Panc1 (cell line): ENCODE data around the gene PRUNE2. TPM values are rescaled to one million over a fixed set of nuclear protein-coding genes. Genes with fewer than 3 reads are reported as not detected.

Experiments
- ATAC-seq: fragments of 200-7000 bp; cut with Tn5 transposase; 2 replicates; pipeline ENCODE4 v1.9.1; 2020; ENCODE audit warnings: mild to moderate bottlenecking, moderate library complexity
- BruUV-seq: library from RNA; stranded (reverse); fragments of 400-500 nt; replicated peaks from 2 replicates; lab custom pipeline; 2021; lab: Mats Ljungman, UMichigan
- CTCF ChIA-PET: fragments of 300-600 bp; sonication (Branson Sonifier 250); formaldehyde crosslinking; loops from one replicate; lab custom pipeline; 2022; ENCODE audit warnings: antibody characterized with exemption; lab: Charles Lee
- POLR2A ChIA-PET: fragments of 300-600 bp; sonication (Branson Sonifier 250); formaldehyde crosslinking; loops from one replicate; lab custom pipeline; 2022; ENCODE audit warnings: antibody characterized with exemption; lab: Charles Lee
- DNase-seq: peaks from one replicate; pipeline ENCODE4 v3.0.0-alpha.2; 2010; ENCODE audit warnings: low read depth, low spot score
- H3K27ac ChIP-seq: 2 replicates; pipeline ENCODE4 v1.5.1; 2011; ENCODE audit warnings: mild to moderate bottlenecking, low read length, inconsistent platforms
- H3K27me3 ChIP-seq: fragments of 200-500 bp; sonication (Bioruptor generic); 2 replicates; pipeline ENCODE4 v1.6.0; 2014; ENCODE audit warnings: low read length, inconsistent platforms; ENCODE audit not compliant: control insufficient read depth, insufficient read depth
- H3K36me3 ChIP-seq: fragments of 200-500 bp; sonication (Bioruptor generic); 2 replicates; pipeline ENCODE4 v1.5.1; 2014; ENCODE audit warnings: inconsistent platforms, mild to moderate bottlenecking, low read length, moderate library complexity; ENCODE audit not compliant: control insufficient read depth, insufficient read depth
- H3K4me1 ChIP-seq: 2 replicates; pipeline ENCODE4 v1.5.1; 2011; ENCODE audit warnings: inconsistent platforms, mild to moderate bottlenecking, low read length, moderate library complexity; ENCODE audit not compliant: control insufficient read depth, insufficient read depth
- H3K4me3 ChIP-seq, 2 experiments: 2 replicates each; pipeline ENCODE4 v1.5.1; 2011 to 2012; ENCODE audit warnings: low read depth in 2 of 2, low read length in 2 of 2, mild to moderate bottlenecking in 2 of 2, inconsistent platforms in 1 of 2, moderate library complexity in 1 of 2
- H3K9me3 ChIP-seq: fragments of 200-500 bp; sonication (Bioruptor generic); 2 replicates; pipeline ENCODE4 v1.5.1; 2014; ENCODE audit warnings: low read depth, mild to moderate bottlenecking, inconsistent platforms, low read length, moderate library complexity; ENCODE audit not compliant: control insufficient read depth, insufficient read depth
- POLR2AphosphoS5 ChIP-seq: IDR thresholded peaks from 2 replicates; pipeline ENCODE4 v1.6.1; 2012; ENCODE audit warnings: mild to moderate bottlenecking, low read depth, low read length, moderate library complexity
- SIN3A ChIP-seq: IDR thresholded peaks from 2 replicates; pipeline ENCODE4 v1.6.1; 2012; ENCODE audit warnings: low read depth, mild to moderate bottlenecking, low read length, moderate library complexity, borderline replicate concordance; ENCODE audit not compliant: insufficient read depth
- TCF7L2 ChIP-seq: IDR thresholded peaks from 2 replicates; pipeline ENCODE4 v1.6.1; 2011; ENCODE audit warnings: mild to moderate bottlenecking, low read depth, low read length, inconsistent platforms
- in situ Hi-C: cut with HindIII; loops from 2 replicates; pipeline ENCODE4 v1.10.0; 2016; ENCODE audit warnings: low sequenced_read_pairs, low pct_unique_long_range_greater_than_20kb
- intact Hi-C: fragments of 100-400 bp; cut with micrococcal nuclease; formaldehyde crosslinking; loops from one replicate; pipeline ENCODE4 v1.10.0; 2022; ENCODE audit not compliant: unreplicated experiment
- total RNA-seq: library from RNA; stranded (reverse); gene quantifications from one replicate; pipeline ENCODE4 v1.2.1, GENCODE V29; 2021; ENCODE audit not compliant: unreplicated experiment
- TF ChIP-seq, protein P1 (sequence below), 2 experiments: IDR thresholded peaks; 2 replicates each; pipeline ENCODE4 v1.6.1; 2011 to 2012; ENCODE audit warnings: low read depth in 2 of 2, control low read depth in 1 of 2, low read length in 1 of 2, mild to moderate bottlenecking in 1 of 2, moderate library complexity in 1 of 2; ENCODE audit not compliant: insufficient read depth in 1 of 2
- TF ChIP-seq, protein P2 (sequence below): fragments of 450-650 bp; IDR thresholded peaks from 2 replicates; pipeline ENCODE4 v1.5.1; 2017; ENCODE audit warnings: mild to moderate bottlenecking

The PRUNE2 gene
- total RNA-seq, 1 experiment from 2014 or later = 0.18 TPM

DNA sequence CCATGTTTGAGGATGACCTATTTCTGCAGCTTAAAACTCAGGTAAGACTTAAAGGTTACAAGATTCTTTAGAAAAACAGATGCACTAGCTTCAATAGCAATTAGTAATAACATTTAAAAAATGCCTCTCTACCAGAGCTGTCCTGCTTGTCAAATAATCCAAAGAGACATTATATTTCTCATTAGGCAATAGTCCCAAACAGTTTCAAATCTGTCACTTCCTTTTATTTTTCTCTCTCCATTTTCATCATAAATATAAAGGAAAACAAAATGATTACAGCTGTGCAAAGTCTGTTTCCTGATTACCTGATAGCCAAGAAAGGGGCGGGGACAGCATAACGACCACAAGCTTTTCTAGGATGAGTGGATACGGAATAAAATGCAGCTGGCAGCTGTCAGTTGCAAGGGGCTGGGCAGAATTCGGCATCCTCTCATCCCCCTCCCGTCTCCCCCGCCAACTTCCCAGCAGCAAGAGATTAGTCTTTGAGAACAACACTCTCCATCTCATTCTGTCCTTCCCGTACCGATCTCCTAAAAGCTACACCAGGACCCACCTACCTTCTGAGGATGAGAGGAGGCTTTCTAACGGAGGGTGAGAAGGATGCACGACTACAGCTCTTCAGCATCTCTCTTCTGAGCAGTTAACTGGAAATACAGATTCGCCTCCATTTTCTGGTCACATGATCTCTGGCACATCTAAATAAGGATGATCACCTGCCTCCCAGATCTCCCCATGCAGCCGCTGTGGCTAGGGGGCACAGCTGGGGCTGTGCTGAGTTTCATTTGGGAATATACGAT, 214.2 kb downstream of the PRUNE2 start:
- no peaks in the 10 kb centered on the region for H3K36me3 ChIP-seq
- intact Hi-C loops = no loop called here
- ChIA-PET POLR2A (no interaction called here), CTCF (interaction anchor here (0.8 kb wide), 1 partner anchor 11 kb away, joined by 3 read pairs; no protein-coding TSS in a partner anchor)
- in situ Hi-C loops = no loop called here
- BruUV-seq = no TSS peak
- H3K9me3 ChIP-seq = no peaks in the 10 kb centered on the region
- H3K4me3 ChIP-seq = peak overlapping the region; percentile 25 to 40; a peak in 3 of 4 replicates
- no peak for TF ChIP-seq TCF7L2
- TF ChIP-seq SIN3A = no peak
- TF ChIP-seq, protein P1, sequence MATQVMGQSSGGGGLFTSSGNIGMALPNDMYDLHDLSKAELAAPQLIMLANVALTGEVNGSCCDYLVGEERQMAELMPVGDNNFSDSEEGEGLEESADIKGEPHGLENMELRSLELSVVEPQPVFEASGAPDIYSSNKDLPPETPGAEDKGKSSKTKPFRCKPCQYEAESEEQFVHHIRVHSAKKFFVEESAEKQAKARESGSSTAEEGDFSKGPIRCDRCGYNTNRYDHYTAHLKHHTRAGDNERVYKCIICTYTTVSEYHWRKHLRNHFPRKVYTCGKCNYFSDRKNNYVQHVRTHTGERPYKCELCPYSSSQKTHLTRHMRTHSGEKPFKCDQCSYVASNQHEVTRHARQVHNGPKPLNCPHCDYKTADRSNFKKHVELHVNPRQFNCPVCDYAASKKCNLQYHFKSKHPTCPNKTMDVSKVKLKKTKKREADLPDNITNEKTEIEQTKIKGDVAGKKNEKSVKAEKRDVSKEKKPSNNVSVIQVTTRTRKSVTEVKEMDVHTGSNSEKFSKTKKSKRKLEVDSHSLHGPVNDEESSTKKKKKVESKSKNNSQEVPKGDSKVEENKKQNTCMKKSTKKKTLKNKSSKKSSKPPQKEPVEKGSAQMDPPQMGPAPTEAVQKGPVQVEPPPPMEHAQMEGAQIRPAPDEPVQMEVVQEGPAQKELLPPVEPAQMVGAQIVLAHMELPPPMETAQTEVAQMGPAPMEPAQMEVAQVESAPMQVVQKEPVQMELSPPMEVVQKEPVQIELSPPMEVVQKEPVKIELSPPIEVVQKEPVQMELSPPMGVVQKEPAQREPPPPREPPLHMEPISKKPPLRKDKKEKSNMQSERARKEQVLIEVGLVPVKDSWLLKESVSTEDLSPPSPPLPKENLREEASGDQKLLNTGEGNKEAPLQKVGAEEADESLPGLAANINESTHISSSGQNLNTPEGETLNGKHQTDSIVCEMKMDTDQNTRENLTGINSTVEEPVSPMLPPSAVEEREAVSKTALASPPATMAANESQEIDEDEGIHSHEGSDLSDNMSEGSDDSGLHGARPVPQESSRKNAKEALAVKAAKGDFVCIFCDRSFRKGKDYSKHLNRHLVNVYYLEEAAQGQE (IDR thresholded peaks at IDR 0.05; ENCODE audit: insufficient read depth in 1 of 2, low read depth in 2 of 2, low read length in 1 of 2) = no peak
- TF ChIP-seq POLR2AphosphoS5 = no peak
- TF ChIP-seq, protein P2, sequence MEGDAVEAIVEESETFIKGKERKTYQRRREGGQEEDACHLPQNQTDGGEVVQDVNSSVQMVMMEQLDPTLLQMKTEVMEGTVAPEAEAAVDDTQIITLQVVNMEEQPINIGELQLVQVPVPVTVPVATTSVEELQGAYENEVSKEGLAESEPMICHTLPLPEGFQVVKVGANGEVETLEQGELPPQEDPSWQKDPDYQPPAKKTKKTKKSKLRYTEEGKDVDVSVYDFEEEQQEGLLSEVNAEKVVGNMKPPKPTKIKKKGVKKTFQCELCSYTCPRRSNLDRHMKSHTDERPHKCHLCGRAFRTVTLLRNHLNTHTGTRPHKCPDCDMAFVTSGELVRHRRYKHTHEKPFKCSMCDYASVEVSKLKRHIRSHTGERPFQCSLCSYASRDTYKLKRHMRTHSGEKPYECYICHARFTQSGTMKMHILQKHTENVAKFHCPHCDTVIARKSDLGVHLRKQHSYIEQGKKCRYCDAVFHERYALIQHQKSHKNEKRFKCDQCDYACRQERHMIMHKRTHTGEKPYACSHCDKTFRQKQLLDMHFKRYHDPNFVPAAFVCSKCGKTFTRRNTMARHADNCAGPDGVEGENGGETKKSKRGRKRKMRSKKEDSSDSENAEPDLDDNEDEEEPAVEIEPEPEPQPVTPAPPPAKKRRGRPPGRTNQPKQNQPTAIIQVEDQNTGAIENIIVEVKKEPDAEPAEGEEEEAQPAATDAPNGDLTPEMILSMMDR = no peak
- H3K4me1 ChIP-seq = peaks cover 4% of the 10 kb centered on the region; the same call in 1 of the 2 replicates
- ATAC-seq (no peak), DNase-seq (no peak)
- peaks cover 5% of the 10 kb centered on the region; the same call in 1 of the 2 replicates for H3K27me3 ChIP-seq
- H3K27ac ChIP-seq = no peak overlapping the region

DNA sequence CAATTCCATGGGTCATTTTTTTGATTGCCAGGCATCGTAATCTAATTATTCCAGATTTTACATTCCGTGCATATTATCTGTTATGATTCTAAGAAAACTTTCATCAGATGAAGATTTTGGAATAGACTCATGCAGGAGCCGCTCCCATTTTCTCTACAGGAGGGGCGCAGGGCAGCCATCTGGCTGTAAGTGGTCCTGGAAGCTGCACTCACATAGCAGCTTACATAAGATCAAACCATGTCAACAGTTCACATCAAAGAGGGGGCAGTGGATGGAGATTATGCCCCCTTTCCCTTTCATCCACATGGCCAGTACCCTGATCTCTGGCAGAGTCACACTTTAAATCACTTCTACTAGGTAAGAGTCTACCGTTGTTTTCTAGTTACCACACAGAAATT, 214.9 kb downstream of the PRUNE2 start:
- H3K27ac ChIP-seq = no peak overlapping the region
- DNase-seq (no peak), ATAC-seq (no peak)
- no peaks in the 10 kb centered on the region for H3K36me3 ChIP-seq
- in situ Hi-C loops = no loop called here
- peaks cover 4% of the 10 kb centered on the region; the same call in 1 of the 2 replicates for H3K4me1 ChIP-seq
- intact Hi-C loops = no loop called here
- H3K4me3 ChIP-seq = no peak overlapping the region
- TF ChIP-seq POLR2AphosphoS5 (no peak), SIN3A (no peak), TCF7L2 (no peak)
- TF ChIP-seq, protein P2 = no peak
- TF ChIP-seq, protein P1 (IDR thresholded peaks at IDR 0.05; ENCODE audit: insufficient read depth in 1 of 2, low read depth in 2 of 2, low read length in 1 of 2) = no peak
- H3K9me3 ChIP-seq = no peaks in the 10 kb centered on the region
- no TSS peak for BruUV-seq
- H3K27me3 ChIP-seq = peaks cover 5% of the 10 kb centered on the region; the same call in 1 of the 2 replicates
- ChIA-PET CTCF (interaction anchor here (0.6 to 0.8 kb wide), 2 partner anchors 12 to 108 kb away, joined by 3 to 4 read pairs; no protein-coding TSS in a partner anchor), POLR2A (no interaction called here)
